Neural crest cell (in vitro differentiated cells): ENCODE results near the gene STRN. TPM values are rescaled to one million over a fixed set of nuclear protein-coding genes. Genes with fewer than 3 reads are reported as not detected.

Source experiments
- DNase-seq: peaks from one replicate; pipeline ENCODE4 v3.0.0; 2021; ENCODE audit warnings: low read depth, mixed read lengths, low spot score
- H3K27ac Mint-ChIP-seq: one replicate; pipeline ENCODE4 v1.8.0; 2021; ENCODE audit warnings: mild to moderate bottlenecking, mixed read lengths; ENCODE audit not compliant: unreplicated experiment
- H3K27me3 Mint-ChIP-seq: 2 replicates; pipeline ENCODE4 v1.8.0; 2021; ENCODE audit warnings: low read depth, mild to moderate bottlenecking, mixed read lengths
- H3K36me3 Mint-ChIP-seq: 2 replicates; pipeline ENCODE4 v1.8.0; 2021; ENCODE audit warnings: low read depth, mild to moderate bottlenecking, mixed read lengths
- H3K4me1 Mint-ChIP-seq: 2 replicates; pipeline ENCODE4 v1.8.0; 2021; ENCODE audit warnings: mixed read lengths
- H3K4me3 Mint-ChIP-seq: one replicate; pipeline ENCODE4 v1.8.0; 2021; ENCODE audit warnings: mild to moderate bottlenecking, mixed read lengths
- H3K9me3 Mint-ChIP-seq: 2 replicates; pipeline ENCODE4 v1.8.0; 2021; ENCODE audit warnings: mixed read lengths
- CTCF ChIP-seq: fragments of 200-600 bp; sonication (generic); conservative IDR thresholded peaks from 2 replicates; pipeline ENCODE4 v1.5.0; 2021; ENCODE audit warnings: antibody characterized with exemption, mild to moderate bottlenecking
- total RNA-seq: library from RNA; stranded (reverse); gene quantifications from 2 replicates; pipeline ENCODE4 v1.2.1, GENCODE V29; 2021

Gene STRN
- total RNA-seq, 1 donor from 2014 or later = 27.2 TPM

- Mint-ChIP-seq H3K27me3 (no peaks in the 10 kb centered on the region), H3K4me3 (no peak overlapping the region), H3K27ac (no peak overlapping the region), H3K4me1 (peaks cover 22% of the 10 kb centered on the region), H3K36me3 (no peaks in the 10 kb centered on the region), H3K9me3 (no peaks in the 10 kb centered on the region)
- no peak for DNase-seq
- TF ChIP-seq CTCF = no peak
Observed at GRCh38 chr2:36824273-36824672, 142.1 kb downstream of the STRN start.

- TF ChIP-seq CTCF = no peak
- no peak for DNase-seq
- no peak overlapping the region for H3K4me3 Mint-ChIP-seq
- no peak overlapping the region for H3K27ac Mint-ChIP-seq
- H3K4me1 Mint-ChIP-seq = peaks cover 22% of the 10 kb centered on the region
- no peaks in the 10 kb centered on the region for H3K9me3 Mint-ChIP-seq
- H3K27me3 Mint-ChIP-seq = no peaks in the 10 kb centered on the region
- no peaks in the 10 kb centered on the region for H3K36me3 Mint-ChIP-seq
Observed at GRCh38 chr2:36823862-36824261, 142.5 kb downstream of the STRN start.

- H3K9me3 Mint-ChIP-seq = no peaks in the 10 kb centered on the region
Observed at GRCh38 chr2:36820942-36821605, 145.3 kb downstream of the STRN start.

GRCh38 chr2:36819095-36819711 is 147.1 kb downstream of the STRN start:
- Mint-ChIP-seq H3K9me3 (no peaks in the 10 kb centered on the region), H3K27ac (no peak overlapping the region), H3K27me3 (no peaks in the 10 kb centered on the region), H3K4me1 (peaks cover 18% of the 10 kb centered on the region), H3K4me3 (no peak overlapping the region), H3K36me3 (no peaks in the 10 kb centered on the region)
- DNase-seq = no peak
- no peak for TF ChIP-seq CTCF

More at GRCh38 chr2:36820942-36821605, 145.3 kb downstream of the STRN start:
- TF ChIP-seq CTCF = no peak
- no peaks in the 10 kb centered on the region for H3K27me3 Mint-ChIP-seq
- no peaks in the 10 kb centered on the region for H3K36me3 Mint-ChIP-seq
- peaks cover 22% of the 10 kb centered on the region for H3K4me1 Mint-ChIP-seq
- DNase-seq = no peak
- no peak overlapping the region for H3K4me3 Mint-ChIP-seq
- no peak overlapping the region for H3K27ac Mint-ChIP-seq

- no peak for TF ChIP-seq CTCF
- Mint-ChIP-seq H3K27ac (no peak overlapping the region), H3K4me3 (no peak overlapping the region), H3K27me3 (no peaks in the 10 kb centered on the region), H3K4me1 (peaks cover 16% of the 10 kb centered on the region), H3K9me3 (peaks cover 2% of the 10 kb centered on the region), H3K36me3 (no peaks in the 10 kb centered on the region)
- DNase-seq = no peak
Observed at GRCh38 chr2:36818542-36818941, 147.8 kb downstream of the STRN start.
